GM12892 (cell line): ENCODE data around the gene PDE8A.

Source experiments
- DNase-seq: peaks from one replicate; pipeline ENCODE4 v3.0.0; 2011; ENCODE audit not compliant: insufficient read length
- FAIRE-seq: peaks from 2 replicates; lab custom pipeline; 2011; peaks lifted over from hg19 to GRCh38; lab: Jason Lieb, UNC
- POLR2A ChIP-seq: IDR thresholded peaks from 2 replicates; pipeline ENCODE4 v1.6.1; 2011; ENCODE audit warnings: low read depth, low read length, control low read depth
- POLR2AphosphoS5 ChIP-seq: IDR thresholded peaks from 2 replicates; pipeline ENCODE4 v1.6.1; 2011; ENCODE audit warnings: low read depth, low read length, control low read depth
- TAF1 ChIP-seq: IDR thresholded peaks from 2 replicates; pipeline ENCODE4 v1.6.1; 2011; ENCODE audit warnings: low read depth, mild to moderate bottlenecking, control low read depth, low read length, borderline replicate concordance

PDE8A gene

GRCh38 chr15:85094685-85095084 is 113.0 kb downstream of the PDE8A start:
- DNase-seq (no peak), FAIRE-seq (no peak)
- TF ChIP-seq POLR2A, result no peak
- no peak for TF ChIP-seq POLR2AphosphoS5
- no peak for TF ChIP-seq TAF1

GRCh38 chr15:85095566-85095965 is 113.9 kb downstream of the PDE8A start:
- no peak for TF ChIP-seq TAF1
- TF ChIP-seq POLR2A, result no peak
- TF ChIP-seq POLR2AphosphoS5, result no peak
- FAIRE-seq, result no peak
- DNase-seq, result no peak

GRCh38 chr15:85097250-85097649 is 115.6 kb downstream of the PDE8A start:
- FAIRE-seq (no peak), DNase-seq (no peak)
- TF ChIP-seq POLR2A (no peak), POLR2AphosphoS5 (no peak), TAF1 (no peak)

GRCh38 chr15:85097725-85098124 is 116.1 kb downstream of the PDE8A start:
- DNase-seq (no peak), FAIRE-seq (no peak)
- TF ChIP-seq POLR2AphosphoS5 (no peak), TAF1 (no peak), POLR2A (no peak)

GRCh38 chr15:85099195-85099803 is 117.6 kb downstream of the PDE8A start:
- DNase-seq (no peak), FAIRE-seq (no peak)
- no peak for TF ChIP-seq TAF1
- no peak for TF ChIP-seq POLR2AphosphoS5
- TF ChIP-seq POLR2A, result no peak

- DNase-seq (no peak), FAIRE-seq (no peak)
- TF ChIP-seq POLR2AphosphoS5 (no peak), TAF1 (no peak), POLR2A (no peak)
These were observed 118.7 kb downstream of the PDE8A start for GRCh38 chr15:85100186-85100937.

- FAIRE-seq, result no peak
- DNase-seq, result no peak
- TF ChIP-seq POLR2A (no peak), TAF1 (no peak)
These were observed 122.9 kb downstream of the PDE8A start for GRCh38 chr15:85104584-85104983.

GRCh38 chr15:85108136-85108535 is 126.5 kb downstream of the PDE8A start:
- DNase-seq, result no peak
- FAIRE-seq, result no peak
- TF ChIP-seq POLR2AphosphoS5, result 0 out of 2 replicates have a peak, but pooled peaks have one; percentile 20
- TF ChIP-seq TAF1, result no peak

- DNase-seq (no peak), FAIRE-seq (no peak)
- TF ChIP-seq POLR2A (no peak), POLR2AphosphoS5 (no peak), TAF1 (no peak)
These were observed 127.7 kb downstream of the PDE8A start for GRCh38 chr15:85109333-85109732.

GRCh38 chr15:85112997-85113396 is 131.3 kb downstream of the PDE8A start:
- TF ChIP-seq POLR2A (no peak), POLR2AphosphoS5 (no peak), TAF1 (no peak)
- no peak for DNase-seq
- no peak for FAIRE-seq

- TF ChIP-seq POLR2AphosphoS5, result no peak
- no peak for TF ChIP-seq POLR2A
- TF ChIP-seq TAF1, result no peak
- DNase-seq (no peak), FAIRE-seq (no peak)
These were observed 133.2 kb downstream of the PDE8A start for GRCh38 chr15:85114886-85115285.

- no peak for DNase-seq
- TF ChIP-seq POLR2A (no peak), POLR2AphosphoS5 (no peak), TAF1 (no peak)
- no peak for FAIRE-seq
These were observed 134.4 kb downstream of the PDE8A start for GRCh38 chr15:85116066-85116465.

- no peak for TF ChIP-seq POLR2AphosphoS5
- TF ChIP-seq TAF1, result no peak
- TF ChIP-seq POLR2A, result no peak
- DNase-seq (no peak), FAIRE-seq (no peak)
These were observed 134.8 kb downstream of the PDE8A start for GRCh38 chr15:85116494-85116893.
